Immature natural killer cell (primary cell): ENCODE measurements around the gene CCDC167. TPM values are rescaled to one million over a fixed set of nuclear protein-coding genes. Genes with fewer than 3 reads are reported as not detected.

Source experiments
- DNase-seq, 3 donors: peaks; one replicate each; pipeline ENCODE4 v3.0.0; 2022; ENCODE audit warnings: mixed read lengths in 1 of 3
- H3K27ac Mint-ChIP-seq, 6 donors: one replicate each; pipeline ENCODE4 v1.8.0; 2020; ENCODE audit warnings: mixed read lengths in 6 of 6, mild to moderate bottlenecking in 5 of 6, inconsistent platforms in 4 of 6, moderate library complexity in 3 of 6
- H3K27me3 Mint-ChIP-seq, 3 donors: one replicate each; pipeline ENCODE4 v1.8.0; 2020 to 2021; ENCODE audit warnings: low read depth in 3 of 3, mild to moderate bottlenecking in 3 of 3, mixed read lengths in 3 of 3, moderate library complexity in 3 of 3, inconsistent platforms in 1 of 3
- H3K36me3 Mint-ChIP-seq, 3 donors: one replicate each; pipeline ENCODE4 v1.8.0; 2020; ENCODE audit warnings: mixed read lengths in 3 of 3, inconsistent platforms in 2 of 3, mild to moderate bottlenecking in 2 of 3
- H3K4me1 Mint-ChIP-seq, 2 donors: one replicate each; pipeline ENCODE4 v1.8.0; 2020; ENCODE audit warnings: inconsistent platforms in 2 of 2, mild to moderate bottlenecking in 2 of 2, mixed read lengths in 2 of 2, moderate library complexity in 1 of 2
- H3K4me3 Mint-ChIP-seq, 5 donors: one replicate each; pipeline ENCODE4 v1.8.0; 2020; ENCODE audit warnings: mild to moderate bottlenecking in 5 of 5, mixed read lengths in 5 of 5, inconsistent platforms in 3 of 5, moderate library complexity in 3 of 5
- H3K9me3 Mint-ChIP-seq, 6 donors: one replicate each; pipeline ENCODE4 v1.8.0; 2020; ENCODE audit warnings: mild to moderate bottlenecking in 6 of 6, mixed read lengths in 6 of 6, inconsistent platforms in 4 of 6, moderate library complexity in 3 of 6
- polyA plus RNA-seq, 3 donors: library from polyadenylated mRNA; unstranded; fragments of 300-500 nt; fragmentation: Illumina TruSeq; gene quantifications; one replicate each; pipeline ENCODE4 v1.2.3, GENCODE V29; 2021

The CCDC167 gene
- polyA plus RNA-seq, 3 donors from 2014 or later, result 78.7 to 115 (median 79.3) TPM

DNA sequence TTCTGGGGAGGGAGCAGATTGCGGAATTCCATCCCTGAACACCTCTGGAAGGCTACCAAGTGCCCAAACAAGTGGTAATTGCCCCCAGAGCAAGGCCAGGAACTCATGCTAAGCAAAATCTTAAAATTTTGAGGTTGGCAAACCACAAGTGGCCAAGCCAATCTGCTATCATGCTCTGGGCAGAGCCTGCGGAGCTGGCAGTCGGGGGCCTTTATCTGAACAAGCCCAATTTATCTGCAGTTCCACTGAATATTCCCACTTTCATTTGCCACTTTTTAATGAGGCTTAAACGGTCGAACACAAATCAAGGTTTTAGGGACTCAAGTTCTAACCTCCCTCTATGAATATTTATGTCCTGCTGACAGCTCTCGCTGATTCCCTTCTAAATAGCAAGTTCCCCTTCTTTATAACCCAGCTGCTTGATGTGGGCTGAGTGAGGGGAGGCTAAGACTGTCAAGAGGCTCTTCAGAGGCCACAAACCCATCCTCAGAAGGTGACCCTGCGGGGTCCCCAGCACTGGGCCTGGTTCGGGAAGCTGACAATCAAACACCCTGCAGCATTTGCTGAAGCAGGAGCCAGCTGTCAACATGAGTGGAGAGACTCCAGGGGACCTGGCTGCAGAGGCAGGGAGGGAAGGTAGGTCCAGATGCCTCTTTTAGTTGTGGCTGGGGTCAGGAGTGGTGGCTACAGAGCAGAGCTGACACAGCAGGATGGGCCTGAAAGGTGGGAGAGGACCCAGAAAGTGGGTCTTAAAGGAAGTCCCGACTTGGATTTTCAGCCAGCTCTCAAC is 11.9 kb downstream of the CCDC167 start:
- Mint-ChIP-seq H3K27me3 (peaks cover 0 to 3% (median 2%) of the 10 kb centered on the region in 3 donors), H3K4me1 (peaks cover 28 to 30% of the 10 kb centered on the region in 2 donors), H3K36me3 (peaks cover 0 to under 1% (median 0%) of the 10 kb centered on the region in 3 donors), H3K27ac (peak overlapping the region; percentile 36 to 87 (median 69)), H3K9me3 (no peaks in the 10 kb centered on the region), H3K4me3 (no peak overlapping the region)
- no peak for DNase-seq

GRCh38 chr6:37486121-37486839 is 13.4 kb downstream of the CCDC167 start:
- peaks cover 18 to 19% of the 10 kb centered on the region in 2 donors for H3K4me1 Mint-ChIP-seq
- H3K36me3 Mint-ChIP-seq, result peaks cover 0 to 8% (median 0%) of the 10 kb centered on the region in 3 donors
- H3K27ac Mint-ChIP-seq, result peak overlapping the region in 3 of 6 donors; percentile 24 to 64 (median 31)
- H3K4me3 Mint-ChIP-seq, result no peak overlapping the region
- H3K27me3 Mint-ChIP-seq, result peaks cover 2 to 5% (median 3%) of the 10 kb centered on the region in 3 donors
- H3K9me3 Mint-ChIP-seq, result no peaks in the 10 kb centered on the region
- DNase-seq, result no peak

DNA sequence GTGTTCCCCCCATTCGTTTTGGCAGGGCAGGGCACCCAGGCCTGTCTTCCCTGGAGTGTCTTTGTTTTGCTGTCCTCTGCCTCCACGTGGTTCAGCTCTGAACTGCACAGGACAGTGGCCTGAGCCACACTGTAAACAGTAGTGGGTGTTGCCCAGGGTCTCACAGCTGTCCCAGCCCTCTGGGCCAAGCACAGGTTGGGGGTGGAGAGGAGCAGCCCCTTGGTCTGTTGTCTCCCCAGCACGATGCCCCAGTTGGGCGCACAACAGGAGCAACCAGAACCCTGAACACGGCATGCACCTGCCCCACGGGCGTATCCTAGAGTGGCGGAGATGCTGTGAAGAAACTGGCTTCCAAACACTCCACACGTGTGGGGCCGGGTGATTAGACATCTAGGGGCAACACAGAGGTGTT is 14.4 kb downstream of the CCDC167 start:
- H3K9me3 Mint-ChIP-seq, result no peaks in the 10 kb centered on the region
- H3K27ac Mint-ChIP-seq, result peak overlapping the region in 1 of 6 donors; percentile 31
- H3K4me1 Mint-ChIP-seq, result peaks cover 16% of the 10 kb centered on the region in 2 donors
- peaks cover 0 to 8% (median 0%) of the 10 kb centered on the region in 3 donors for H3K36me3 Mint-ChIP-seq
- DNase-seq, result no peak
- H3K27me3 Mint-ChIP-seq, result peaks cover 2 to 5% (median 3%) of the 10 kb centered on the region in 3 donors
- H3K4me3 Mint-ChIP-seq, result no peak overlapping the region

- H3K4me3 Mint-ChIP-seq, result no peak overlapping the region
- peaks cover 12% of the 10 kb centered on the region in 2 donors for H3K4me1 Mint-ChIP-seq
- H3K27ac Mint-ChIP-seq, result no peak overlapping the region
- peaks cover 0 to 5% (median 3%) of the 10 kb centered on the region in 3 donors for H3K27me3 Mint-ChIP-seq
- peaks cover 0 to 8% (median 0%) of the 10 kb centered on the region in 3 donors for H3K36me3 Mint-ChIP-seq
- H3K9me3 Mint-ChIP-seq, result no peaks in the 10 kb centered on the region
- DNase-seq, result no peak
These were observed 14.9 kb downstream of the CCDC167 start for GRCh38 chr6:37484786-37485170.

GRCh38 chr6:37483917-37484785 is 15.5 kb downstream of the CCDC167 start:
- peaks cover 8 to 12% of the 10 kb centered on the region in 2 donors for H3K4me1 Mint-ChIP-seq
- no peak overlapping the region for H3K27ac Mint-ChIP-seq
- peaks cover 0 to 5% (median 3%) of the 10 kb centered on the region in 3 donors for H3K27me3 Mint-ChIP-seq
- peaks cover 0 to 8% (median 4%) of the 10 kb centered on the region in 3 donors for H3K36me3 Mint-ChIP-seq
- peak; percentile 66 to 77 (median 71) for DNase-seq
- H3K4me3 Mint-ChIP-seq, result no peak overlapping the region
- H3K9me3 Mint-ChIP-seq, result no peaks in the 10 kb centered on the region

- Mint-ChIP-seq H3K4me1 (peaks cover 4 to 7% of the 10 kb centered on the region in 2 donors), H3K36me3 (peaks cover 0 to 8% (median 7%) of the 10 kb centered on the region in 3 donors), H3K9me3 (no peaks in the 10 kb centered on the region), H3K27ac (no peak overlapping the region), H3K27me3 (peaks cover 0 to 5% (median 3%) of the 10 kb centered on the region in 3 donors), H3K4me3 (no peak overlapping the region)
- no peak for DNase-seq
These were observed 16.3 kb downstream of the CCDC167 start for GRCh38 chr6:37483252-37483901.

- peaks cover 0 to 8% (median 8%) of the 10 kb centered on the region in 3 donors for H3K36me3 Mint-ChIP-seq
- H3K27ac Mint-ChIP-seq, result peak overlapping the region in 1 of 6 donors; percentile 73
- no peaks in the 10 kb centered on the region for H3K9me3 Mint-ChIP-seq
- H3K4me3 Mint-ChIP-seq, result no peak overlapping the region
- no peak for DNase-seq
- peaks cover under 1% of the 10 kb centered on the region in 2 donors for H3K4me1 Mint-ChIP-seq
- H3K27me3 Mint-ChIP-seq, result peaks cover 0 to 5% (median 3%) of the 10 kb centered on the region in 3 donors
These were observed 17.0 kb downstream of the CCDC167 start for GRCh38 chr6:37482606-37483251.

DNA sequence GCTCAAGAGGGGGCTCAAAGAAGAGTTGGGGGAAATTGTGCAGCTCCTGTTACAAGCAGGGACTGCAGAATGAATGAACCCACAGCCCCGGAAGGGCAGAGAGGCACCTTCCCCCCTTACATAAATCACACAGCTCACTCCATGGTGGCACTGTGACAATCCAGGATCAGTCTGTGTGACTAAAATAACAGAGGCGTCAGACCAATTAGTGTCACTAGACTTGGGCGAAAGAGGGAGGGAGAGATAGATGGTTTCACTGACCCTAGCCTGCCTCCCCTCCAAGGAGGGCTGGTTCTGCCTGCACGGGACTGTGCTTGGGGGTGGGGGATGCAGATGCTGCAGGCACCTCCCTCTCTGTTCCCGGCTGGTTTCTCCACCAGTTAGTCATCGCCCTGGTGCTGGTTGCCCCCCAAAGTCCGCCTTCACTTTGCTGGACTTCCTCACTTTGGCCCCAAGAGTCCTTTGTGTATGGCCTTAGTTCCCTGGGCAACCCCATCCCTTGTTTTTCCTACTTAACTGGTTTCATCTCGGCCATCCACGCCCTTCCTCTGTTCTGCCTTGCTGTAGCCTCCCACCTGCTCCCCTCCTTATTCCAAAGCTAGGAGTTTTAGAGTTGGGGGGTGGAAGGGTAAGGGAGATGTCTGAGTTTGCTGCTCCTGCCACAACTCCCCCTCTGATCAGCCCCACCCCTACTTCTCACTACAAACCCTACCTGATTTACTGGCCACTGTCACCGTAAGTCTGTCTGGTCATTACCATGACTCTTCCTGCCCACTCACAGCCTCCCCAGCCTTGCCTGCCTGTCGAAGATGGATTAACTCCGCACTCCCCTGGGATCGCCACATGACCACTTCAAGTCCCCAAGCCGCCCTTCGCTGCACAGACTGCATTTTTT is 17.7 kb downstream of the CCDC167 start:
- peak overlapping the region in 2 of 6 donors; percentile 73 to 81 for H3K27ac Mint-ChIP-seq
- no peak for DNase-seq
- no peaks in the 10 kb centered on the region for H3K9me3 Mint-ChIP-seq
- peaks cover 0 to 5% (median 3%) of the 10 kb centered on the region in 3 donors for H3K27me3 Mint-ChIP-seq
- H3K4me1 Mint-ChIP-seq, result no peaks in the 10 kb centered on the region
- H3K4me3 Mint-ChIP-seq, result no peak overlapping the region
- peaks cover 0 to 15% (median 8%) of the 10 kb centered on the region in 3 donors for H3K36me3 Mint-ChIP-seq

DNA sequence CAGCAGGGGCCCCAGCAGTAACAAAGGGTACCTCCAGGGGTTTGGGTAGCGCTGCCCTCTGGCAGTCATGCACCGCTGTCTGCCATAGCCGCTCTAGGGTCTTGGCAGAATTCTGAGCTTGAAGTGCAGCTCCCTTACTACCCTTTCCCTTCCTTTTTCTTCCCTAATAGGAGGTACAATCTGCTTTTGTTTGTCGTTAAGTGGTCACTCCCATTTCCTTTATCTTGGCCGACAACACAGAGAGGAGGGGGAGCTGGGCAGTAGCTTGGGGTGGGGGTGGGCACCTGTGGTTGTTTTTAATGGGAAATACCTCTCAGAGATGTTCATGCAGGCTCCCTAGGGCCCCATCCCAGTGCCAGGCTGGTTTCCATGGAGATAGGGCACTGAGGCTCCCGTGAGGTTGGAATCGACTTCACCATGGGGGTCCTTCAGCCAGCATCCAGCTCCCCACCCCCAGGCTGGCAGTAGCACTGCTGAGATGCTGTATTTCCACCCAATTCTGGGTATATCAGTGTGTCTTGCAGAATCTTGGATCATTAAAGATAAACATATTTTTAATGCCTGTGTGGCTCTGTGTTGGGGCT is 18.6 kb downstream of the CCDC167 start:
- Mint-ChIP-seq H3K27me3 (peaks cover 0 to 5% (median 3%) of the 10 kb centered on the region in 3 donors), H3K36me3 (peaks cover 0 to 19% (median 8%) of the 10 kb centered on the region in 3 donors), H3K9me3 (no peaks in the 10 kb centered on the region), H3K4me3 (no peak overlapping the region), H3K27ac (peak overlapping the region in 1 of 6 donors; percentile 81), H3K4me1 (no peaks in the 10 kb centered on the region)
- no peak for DNase-seq

DNA sequence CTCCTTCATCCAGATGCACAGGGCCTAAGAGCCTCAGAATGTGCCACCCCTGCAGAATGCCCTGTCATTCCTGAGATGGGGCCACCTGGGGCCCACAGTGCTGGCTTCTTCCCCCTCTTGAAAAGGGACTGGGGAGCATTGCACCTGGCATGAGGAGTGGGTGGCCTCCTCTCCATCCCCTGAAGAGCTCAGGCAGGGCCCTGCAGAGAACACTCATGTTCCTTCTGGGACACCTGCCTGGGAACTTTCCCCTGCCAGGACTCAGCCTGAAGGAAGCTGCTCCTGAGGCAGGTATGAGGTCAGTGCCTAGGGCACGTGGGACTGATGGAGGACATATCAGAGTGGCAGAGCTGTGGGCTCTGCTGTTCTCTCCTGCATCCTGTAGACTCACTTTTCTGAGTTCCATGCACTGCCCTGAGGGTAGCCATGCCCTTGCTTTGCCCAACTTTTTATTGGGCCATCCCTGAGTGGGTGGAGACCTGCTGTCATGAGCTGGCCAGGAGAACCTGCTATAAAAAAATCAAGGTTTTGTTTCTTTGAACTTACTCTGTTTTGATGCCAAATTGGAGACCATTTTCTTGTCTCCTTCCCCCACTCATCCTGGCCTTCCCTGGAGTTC is 19.5 kb downstream of the CCDC167 start:
- peak overlapping the region in 1 of 6 donors; percentile 34 for H3K27ac Mint-ChIP-seq
- no peak overlapping the region for H3K4me3 Mint-ChIP-seq
- peaks cover 0 to 5% (median 3%) of the 10 kb centered on the region in 3 donors for H3K27me3 Mint-ChIP-seq
- H3K9me3 Mint-ChIP-seq, result no peaks in the 10 kb centered on the region
- no peaks in the 10 kb centered on the region for H3K4me1 Mint-ChIP-seq
- no peak for DNase-seq
- H3K36me3 Mint-ChIP-seq, result peaks cover 0 to 24% (median 12%) of the 10 kb centered on the region in 3 donors

DNA sequence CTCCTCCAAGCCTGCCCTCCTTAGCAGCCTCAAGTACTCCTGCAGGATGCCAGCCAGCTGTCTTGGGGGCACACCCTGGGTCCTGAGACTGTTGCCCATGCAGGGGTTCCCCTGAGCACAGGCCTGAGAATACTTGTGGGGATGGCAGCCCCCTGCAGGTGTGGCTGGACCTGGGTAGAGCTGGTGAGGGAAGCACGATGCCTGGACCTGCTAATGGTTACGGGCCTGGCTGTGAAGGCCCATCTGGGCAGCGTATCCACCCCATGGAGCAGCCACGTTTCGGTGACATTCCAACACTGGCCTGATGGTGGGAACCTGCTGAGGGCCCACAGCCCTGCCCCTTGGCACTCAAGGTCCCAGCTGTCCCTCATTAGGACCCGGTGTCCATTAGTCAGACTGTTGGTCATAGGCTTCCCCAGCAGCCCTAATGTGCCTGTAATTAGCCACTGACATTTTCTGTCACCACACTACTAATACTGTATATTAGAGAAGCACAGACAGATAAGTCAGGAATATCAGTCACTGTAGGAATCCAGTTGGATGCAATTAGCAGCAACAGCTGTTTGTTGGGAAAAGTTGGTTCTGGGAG is 20.3 kb downstream of the CCDC167 start:
- no peaks in the 10 kb centered on the region for H3K4me1 Mint-ChIP-seq
- no peak overlapping the region for H3K4me3 Mint-ChIP-seq
- no peaks in the 10 kb centered on the region for H3K9me3 Mint-ChIP-seq
- no peak overlapping the region for H3K27ac Mint-ChIP-seq
- peaks cover 0 to 30% (median 19%) of the 10 kb centered on the region in 3 donors for H3K36me3 Mint-ChIP-seq
- H3K27me3 Mint-ChIP-seq, result peaks cover 0 to 5% (median 3%) of the 10 kb centered on the region in 3 donors
- DNase-seq, result no peak
